ENCODE results near the gene ABHD17B. TPM values are rescaled to one million over a fixed set of nuclear protein-coding genes. Genes with fewer than 3 reads are reported as not detected.

ABHD17B gene
- total and polyA plus RNA-seq, 2 donors (not counting 3 experiments of a cell fraction or from before 2014, with no cell fraction given) = 12.8 to 16.8 TPM

- BruUV-seq (replicated peaks) = no TSS peak
- Histone ChIP-seq H3K79me2 (ENCODE audit: control insufficient read depth, insufficient read depth, low read length) (no peaks in the 10 kb centered on the region), H3K4me3 (replicated peaks in 1 of 3; ENCODE audit: insufficient read depth in 1 of 3, low read depth in 1 of 3, low read length in 3 of 3) (no peak overlapping the region), H3K9ac (replicated peaks; ENCODE audit: extremely low read depth, insufficient read depth, low read length) (no peak overlapping the region), H3K9me3 (replicated peaks; ENCODE audit: control insufficient read depth, insufficient read depth, low read length) (no peaks in the 10 kb centered on the region), H3K4me1 (ENCODE audit: control insufficient read depth, extremely low read depth, insufficient read depth, low read length) (no peaks in the 10 kb centered on the region), H3K27me3 (ENCODE audit: control insufficient read depth in 2 of 2, insufficient read depth in 2 of 2, low read length in 2 of 2) (no peaks in the 10 kb centered on the region), H3K27ac (ENCODE audit: insufficient read depth, low read depth, low read length) (no peak overlapping the region), H3K36me3 (ENCODE audit: control insufficient read depth in 2 of 2, extremely low read depth in 1 of 2, insufficient read depth in 2 of 2, low read length in 2 of 2) (no peaks in the 10 kb centered on the region), H3K4me2 (ENCODE audit: insufficient read depth, low read length) (no peak overlapping the region), H3K9me1 (replicated peaks; ENCODE audit: control insufficient read depth, extremely low read depth, insufficient read depth, low read length) (no peaks in the 10 kb centered on the region), H2AFZ (ENCODE audit: low read depth, low read length) (no peak overlapping the region), H4K20me1 (replicated peaks; ENCODE audit: control insufficient read depth, extremely low read depth, insufficient read depth, low read length) (no peaks in the 10 kb centered on the region)
- DNase-seq (ENCODE audit: low read depth, low spot score) (no peak), FAIRE-seq (no peak)
- ChIA-PET CTCF (interaction anchor here (0.6 to 1.8 kb wide), 6 partner anchors 10 to 58 kb away, joined by 3 to 4 read pairs (median 3); partner anchors contain the start of gene ABHD17B), POLR2A (no interaction called here)
- TF ChIP-seq POLR2AphosphoS5 (IDR thresholded peaks at IDR 0.05; ENCODE audit: insufficient read depth, low read depth, low read length) = no peak
- no peak for TF ChIP-seq POLR2A (IDR thresholded peaks at IDR 0.05; ENCODE audit: low read depth, low read length)
- no peak for TF ChIP-seq MYC (IDR thresholded peaks at IDR 0.05; ENCODE audit: low read depth, low read length)
- no peak for TF ChIP-seq JUN (IDR thresholded peaks at IDR 0.05; ENCODE audit: borderline replicate concordance, insufficient read depth, insufficient read length, low read depth)
- no peak for TF ChIP-seq MAX (IDR thresholded peaks at IDR 0.05; ENCODE audit: insufficient read depth, insufficient read length)
- intact Hi-C loops (cut with micrococcal nuclease) = no loop called here
- dilution Hi-C loops (cut with MboI; ENCODE audit: extremely low pct_ligation_motif_present, low sequenced_read_pairs) = no loop called here
Measured at GRCh38 chr9:71853084-71853483, 57.9 kb downstream of the ABHD17B start.

DNA sequence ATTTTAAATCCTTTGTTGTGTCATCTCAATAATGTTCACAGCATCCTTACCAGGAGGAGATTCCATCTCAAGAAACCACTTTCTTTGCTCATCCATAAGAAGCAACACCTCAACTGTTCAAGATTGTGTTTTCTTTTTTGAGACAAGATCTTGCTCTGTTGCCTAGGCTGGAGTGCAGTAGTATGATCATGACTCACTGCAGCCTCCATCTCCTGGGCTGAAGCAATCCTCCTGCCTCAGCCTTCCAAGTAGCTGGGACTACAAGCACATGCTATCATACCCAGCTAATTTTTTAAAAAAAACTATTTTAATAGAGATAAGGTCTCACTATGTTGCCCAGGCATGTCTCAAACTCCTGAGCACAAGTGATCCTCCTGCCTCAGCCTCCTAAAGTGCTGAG, 60.0 kb downstream of the ABHD17B start:
- dilution Hi-C loops (cut with MboI; ENCODE audit: extremely low pct_ligation_motif_present, low sequenced_read_pairs) = no loop called here
- H3K9ac ChIP-seq (replicated peaks; ENCODE audit: extremely low read depth, insufficient read depth, low read length) = no peak overlapping the region
- ChIA-PET CTCF (interaction anchor here (0.9 kb wide), 1 partner anchor 32 kb away, joined by 3 read pairs; no protein-coding TSS in a partner anchor), POLR2A (no interaction called here)
- no peaks in the 10 kb centered on the region for H3K4me1 ChIP-seq (ENCODE audit: control insufficient read depth, extremely low read depth, insufficient read depth, low read length)
- no peak overlapping the region for H3K4me2 ChIP-seq (ENCODE audit: insufficient read depth, low read length)
- BruUV-seq (replicated peaks) = no TSS peak
- no peaks in the 10 kb centered on the region for H3K9me3 ChIP-seq (replicated peaks; ENCODE audit: control insufficient read depth, insufficient read depth, low read length)
- no peaks in the 10 kb centered on the region for H3K9me1 ChIP-seq (replicated peaks; ENCODE audit: control insufficient read depth, extremely low read depth, insufficient read depth, low read length)
- TF ChIP-seq POLR2A (IDR thresholded peaks at IDR 0.05; ENCODE audit: low read depth, low read length) = no peak
- no peak for TF ChIP-seq EZH2 (IDR thresholded peaks at IDR 0.05; ENCODE audit: borderline replicate concordance, low read depth, low read length, severe bottlenecking)
- no peak for TF ChIP-seq MAX (IDR thresholded peaks at IDR 0.05; ENCODE audit: insufficient read depth, insufficient read length)
- no peak for TF ChIP-seq GATA2 (IDR thresholded peaks at IDR 0.05; ENCODE audit: insufficient read depth, insufficient read length, low read depth, low read length)
- TF ChIP-seq JUN (IDR thresholded peaks at IDR 0.05; ENCODE audit: borderline replicate concordance, insufficient read depth, insufficient read length, low read depth) = no peak
- no peak for TF ChIP-seq MYC (IDR thresholded peaks at IDR 0.05; ENCODE audit: low read depth, low read length)
- no peak for TF ChIP-seq CTCF (IDR thresholded peaks at IDR 0.05; ENCODE audit: extremely low read depth in 1 of 2, insufficient read depth in 1 of 2, low read depth in 1 of 2, low read length in 2 of 2)
- no peak overlapping the region for H3K27ac ChIP-seq (ENCODE audit: insufficient read depth, low read depth, low read length)
- no peaks in the 10 kb centered on the region for H3K27me3 ChIP-seq (ENCODE audit: control insufficient read depth in 2 of 2, insufficient read depth in 2 of 2, low read length in 2 of 2)
- H3K79me2 ChIP-seq (ENCODE audit: control insufficient read depth, insufficient read depth, low read length) = no peaks in the 10 kb centered on the region
- no peaks in the 10 kb centered on the region for H3K36me3 ChIP-seq (ENCODE audit: control insufficient read depth in 2 of 2, extremely low read depth in 1 of 2, insufficient read depth in 2 of 2, low read length in 2 of 2)
- H2AFZ ChIP-seq (ENCODE audit: low read depth, low read length) = no peak overlapping the region
- no peaks in the 10 kb centered on the region for H4K20me1 ChIP-seq (replicated peaks; ENCODE audit: control insufficient read depth, extremely low read depth, insufficient read depth, low read length)
- no peak for FAIRE-seq
- DNase-seq (ENCODE audit: low read depth, low spot score) = no peak
- intact Hi-C loops (cut with micrococcal nuclease) = no loop called here
- H3K4me3 ChIP-seq (replicated peaks in 1 of 3; ENCODE audit: insufficient read depth in 1 of 3, low read depth in 1 of 3, low read length in 3 of 3) = no peak overlapping the region
